Measurements from ENCODE around the gene BANK1. TPM values are rescaled to one million over a fixed set of nuclear protein-coding genes. Genes with fewer than 3 reads are reported as not detected.

Gene BANK1
- total and polyA plus RNA-seq, 2 donors (not counting 1 experiment from before 2014, with no cell fraction given) = 353 to 354 TPM

GRCh38 chr4:101835121-101835904 is 44.8 kb downstream of the BANK1 start:
- Mint-ChIP-seq H3K4me3 (peak overlapping the region; percentile 20), H3K27ac (peak overlapping the region; percentile 86), H3K4me1 (peaks cover 79% of the 10 kb centered on the region), H3K27me3 (no peaks in the 10 kb centered on the region), H3K9me3 (ENCODE audit: insufficient read depth) (peaks cover 2% of the 10 kb centered on the region)
- H3K4me3 ChIP-seq (ENCODE audit: control extremely low read depth in 1 of 5, extremely low read depth in 1 of 5, insufficient read depth in 1 of 5, low read depth in 2 of 5, low read length in 4 of 5) = no peak overlapping the region
- peak overlapping the region; percentile 9 for H3K4me2 ChIP-seq (replicated peaks; ENCODE audit: low read depth, low read length, poor library complexity, severe bottlenecking)
- H2AFZ ChIP-seq (ENCODE audit: insufficient read depth, low read depth, low read length, poor library complexity, severe bottlenecking) = no peak overlapping the region
- POLR2A ChIA-PET = interaction anchor here (0.6 kb wide), 2 partner anchors 19 to 43 kb away, joined by 4 to 6 read pairs; no protein-coding TSS in a partner anchor
- peaks cover 14 to 70% of the 10 kb centered on the region in 2 experiments for H3K36me3 ChIP-seq (replicated peaks in 1 of 2; ENCODE audit: control extremely low read depth in 1 of 2, control insufficient read depth in 1 of 2, extremely low read depth in 1 of 2, insufficient read depth in 2 of 2, low read length in 1 of 2)
- peaks cover 0 to 6% (median 0%) of the 10 kb centered on the region in 3 donors for H3K9me3 ChIP-seq (ENCODE audit: control extremely low read depth in 1 of 3, control insufficient read depth in 2 of 3, insufficient read depth in 1 of 3, low read length in 2 of 3)
- H3K9ac ChIP-seq (ENCODE audit: low read length) = no peak overlapping the region
- ATAC-seq (ENCODE audit: low read depth) (no peak), DNase-seq (no peak)
- 100% methylated on average over 1 of the region's 2 CpGs for WGBS (ENCODE audit: insufficient coverage)
- H3K27ac ChIP-seq (ENCODE audit: low read length in 2 of 2) = peak overlapping the region in 1 of 2 donors; percentile 62
- TF ChIP-seq EZH2 (IDR thresholded peaks at IDR 0.05; ENCODE audit: borderline replicate concordance, insufficient read depth, low read depth, low read length, poor library complexity, severe bottlenecking) = no peak
- TF ChIP-seq CTCF (IDR thresholded peaks at IDR 0.05) = no peak
- H4K20me1 ChIP-seq (ENCODE audit: control insufficient read depth, insufficient read depth, low read length, poor library complexity, severe bottlenecking) = no peaks in the 10 kb centered on the region
- CTCF ChIA-PET = interaction anchor here (1.3 kb wide), 2 partner anchors 9 to 21 kb away, joined by 3 to 4 read pairs; no protein-coding TSS in a partner anchor
- intact Hi-C loops (cut with micrococcal nuclease) = loop anchor here (1.0 to 2.0 kb wide), 2 partner anchors 10 to 15 kb away; no protein-coding TSS in a partner anchor
- H3K79me2 ChIP-seq (ENCODE audit: control insufficient read depth, insufficient read depth, low read length) = peaks cover 96% of the 10 kb centered on the region
- no peaks in the 10 kb centered on the region for H3K27me3 ChIP-seq (replicated peaks in 1 of 4; ENCODE audit: control extremely low read depth in 1 of 4, control insufficient read depth in 3 of 4, insufficient read depth in 4 of 4, low read length in 3 of 4)
- peaks cover 35 to 69% of the 10 kb centered on the region in 2 donors for H3K4me1 ChIP-seq (ENCODE audit: control insufficient read depth in 2 of 2, insufficient read depth in 2 of 2, low read length in 2 of 2)

- Histone ChIP-seq H3K4me3 (ENCODE audit: control extremely low read depth in 1 of 5, extremely low read depth in 1 of 5, insufficient read depth in 1 of 5, low read depth in 2 of 5, low read length in 4 of 5) (peak overlapping the region in 1 of 5 experiments; percentile 28), H3K27me3 (replicated peaks in 1 of 4; ENCODE audit: control extremely low read depth in 1 of 4, control insufficient read depth in 3 of 4, insufficient read depth in 4 of 4, low read length in 3 of 4) (no peaks in the 10 kb centered on the region), H3K9ac (ENCODE audit: low read length) (peak overlapping the region; percentile 50), H4K20me1 (ENCODE audit: control insufficient read depth, insufficient read depth, low read length, poor library complexity, severe bottlenecking) (no peaks in the 10 kb centered on the region), H3K4me2 (replicated peaks; ENCODE audit: low read depth, low read length, poor library complexity, severe bottlenecking) (peak overlapping the region; percentile 64), H3K9me3 (ENCODE audit: control extremely low read depth in 1 of 3, control insufficient read depth in 2 of 3, insufficient read depth in 1 of 3, low read length in 2 of 3) (peaks cover 2 to 14% (median 3%) of the 10 kb centered on the region in 3 donors), H3K4me1 (ENCODE audit: control insufficient read depth in 2 of 2, insufficient read depth in 2 of 2, low read length in 2 of 2) (peaks cover 29 to 35% of the 10 kb centered on the region in 2 donors), H3K79me2 (ENCODE audit: control insufficient read depth, insufficient read depth, low read length) (peaks cover 95% of the 10 kb centered on the region), H3K27ac (ENCODE audit: low read length in 2 of 2) (peak overlapping the region; percentile 37 to 82), H3K36me3 (replicated peaks in 1 of 2; ENCODE audit: control extremely low read depth in 1 of 2, control insufficient read depth in 1 of 2, extremely low read depth in 1 of 2, insufficient read depth in 2 of 2, low read length in 1 of 2) (peaks cover 14 to 50% of the 10 kb centered on the region in 2 experiments), H2AFZ (ENCODE audit: insufficient read depth, low read depth, low read length, poor library complexity, severe bottlenecking) (no peak overlapping the region)
- peak overlapping the region; percentile 59 for H3K27ac Mint-ChIP-seq
- peak overlapping the region; percentile 50 for H3K4me3 Mint-ChIP-seq
- intact Hi-C loops (cut with micrococcal nuclease) = loop anchor here (1.0 to 5.0 kb wide), 2 partner anchors 8 to 51 kb away; partner anchors contain the start of gene BANK1
- no CpG with 5 or more reads among the region's 1 CpG for WGBS (ENCODE audit: insufficient coverage)
- peaks cover 2% of the 10 kb centered on the region for H3K9me3 Mint-ChIP-seq (ENCODE audit: insufficient read depth)
- TF ChIP-seq CTCF (IDR thresholded peaks at IDR 0.05) = no peak
- no peak for TF ChIP-seq EZH2 (IDR thresholded peaks at IDR 0.05; ENCODE audit: borderline replicate concordance, insufficient read depth, low read depth, low read length, poor library complexity, severe bottlenecking)
- ATAC-seq (ENCODE audit: low read depth) (peak; percentile 57), DNase-seq (peak; percentile 59)
- H3K27me3 Mint-ChIP-seq = no peaks in the 10 kb centered on the region
- peaks cover 67% of the 10 kb centered on the region for H3K4me1 Mint-ChIP-seq
- ChIA-PET CTCF (no interaction called here), POLR2A (no interaction called here)
Measured at GRCh38 chr4:101843054-101843453, 52.5 kb downstream of the BANK1 start.

Measured in B cell (primary cell).